Prostate gland (tissue), 2 donors: Measurements from ENCODE around the gene COLEC12.

Source experiments
- POLR2A ChIP-seq: fragments of 450-650 bp; IDR thresholded peaks from one replicate; pipeline ENCODE4 v1.6.1; 2016; ENCODE audit warnings: antibody characterized with exemption, mild to moderate bottlenecking
- TF ChIP-seq, protein P1 (sequence below), 4 experiments: fragments of 200-600 bp in 2 of 4; fragments of 450-650 bp in 2 of 4; sonication (generic) in 2 of 4; IDR thresholded peaks; 1 replicate in 3 of 4; 2 replicates in 1 of 4; pipeline ENCODE4 v1.5.1; 2016 to 2019; ENCODE audit warnings: antibody characterized with exemption in 4 of 4, mild to moderate bottlenecking in 2 of 4, moderate library complexity in 2 of 4

DNA sequence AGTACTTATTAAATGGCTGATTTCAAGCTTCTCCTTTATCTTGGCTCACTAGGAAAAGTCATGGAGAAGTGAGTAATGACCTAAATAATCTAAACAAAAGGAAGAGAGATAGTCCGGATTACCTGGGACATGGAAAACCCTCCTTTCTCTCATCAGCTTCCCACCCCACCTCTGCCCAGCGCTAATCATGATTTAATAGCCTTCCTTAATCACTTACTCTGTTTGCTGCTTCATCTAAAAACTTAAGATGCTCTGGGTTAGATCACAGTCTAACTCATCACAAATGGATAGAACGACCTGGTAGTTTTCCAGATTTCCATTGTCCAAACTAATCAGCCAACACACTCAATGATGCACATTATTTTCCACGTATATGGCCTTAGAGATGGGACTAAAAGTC, 144.8 kb downstream of the COLEC12 start:
- TF ChIP-seq, protein P1, sequence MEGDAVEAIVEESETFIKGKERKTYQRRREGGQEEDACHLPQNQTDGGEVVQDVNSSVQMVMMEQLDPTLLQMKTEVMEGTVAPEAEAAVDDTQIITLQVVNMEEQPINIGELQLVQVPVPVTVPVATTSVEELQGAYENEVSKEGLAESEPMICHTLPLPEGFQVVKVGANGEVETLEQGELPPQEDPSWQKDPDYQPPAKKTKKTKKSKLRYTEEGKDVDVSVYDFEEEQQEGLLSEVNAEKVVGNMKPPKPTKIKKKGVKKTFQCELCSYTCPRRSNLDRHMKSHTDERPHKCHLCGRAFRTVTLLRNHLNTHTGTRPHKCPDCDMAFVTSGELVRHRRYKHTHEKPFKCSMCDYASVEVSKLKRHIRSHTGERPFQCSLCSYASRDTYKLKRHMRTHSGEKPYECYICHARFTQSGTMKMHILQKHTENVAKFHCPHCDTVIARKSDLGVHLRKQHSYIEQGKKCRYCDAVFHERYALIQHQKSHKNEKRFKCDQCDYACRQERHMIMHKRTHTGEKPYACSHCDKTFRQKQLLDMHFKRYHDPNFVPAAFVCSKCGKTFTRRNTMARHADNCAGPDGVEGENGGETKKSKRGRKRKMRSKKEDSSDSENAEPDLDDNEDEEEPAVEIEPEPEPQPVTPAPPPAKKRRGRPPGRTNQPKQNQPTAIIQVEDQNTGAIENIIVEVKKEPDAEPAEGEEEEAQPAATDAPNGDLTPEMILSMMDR (IDR thresholded peaks at IDR 0.05): no peak
- no peak for TF ChIP-seq POLR2A
